Stimulated activated CD4-positive, alpha-beta T cell treated with anti-CD3 and anti-CD28 coated beads, TNF-alpha, amount 100 ng/mL, for 24 hours (primary cell): ENCODE data around the gene GAK.
"Not testable (repeated sequence)": the region's sequence is repeated elsewhere in the genome, so short reads cannot be mapped to it uniquely, and the experiment has no call there.

Experiments used
- DNase-seq, 3 experiments: peaks; one replicate each; pipeline ENCODE4 v3.0.0-alpha.2; 2020; ENCODE audit warnings: low read depth in 3 of 3

GAK gene

GRCh38 chr4:952881-953573 is 20.9 kb upstream of the GAK start:
- DNase-seq: no peak

- DNase-seq: no peak
These were observed 19.7 kb upstream of the GAK start for GRCh38 chr4:951594-952468.

- no peak for DNase-seq
These were observed 19.1 kb upstream of the GAK start for GRCh38 chr4:951186-951585.

- DNase-seq: no peak
These were observed 18.3 kb upstream of the GAK start for GRCh38 chr4:950136-951020.

- no peak for DNase-seq
These were observed 17.5 kb upstream of the GAK start for GRCh38 chr4:949656-950055.

GRCh38 chr4:948936-949300 is 16.8 kb upstream of the GAK start:
- no peak for DNase-seq

- DNase-seq: no peak
These were observed 16.2 kb upstream of the GAK start for GRCh38 chr4:948101-948935.

GRCh38 chr4:947491-947971 is 15.4 kb upstream of the GAK start:
- DNase-seq: no peak

- no peak for DNase-seq
These were observed 14.7 kb upstream of the GAK start for GRCh38 chr4:946517-947471.

GRCh38 chr4:946103-946450 is 14.0 kb upstream of the GAK start:
- no peak for DNase-seq

- DNase-seq: no peak
These were observed 13.4 kb upstream of the GAK start for GRCh38 chr4:945274-946102.

GRCh38 chr4:939508-939907 is 7.4 kb upstream of the GAK start:
- DNase-seq: not testable (repeated sequence)

GRCh38 chr4:932713-933070 is 576 bp upstream of the GAK start:
- DNase-seq: no peak

GRCh38 chr4:931194-931959 is 739 bp downstream of the GAK start:
- no peak for DNase-seq

GRCh38 chr4:930827-931193 is 1.3 kb downstream of the GAK start:
- no peak for DNase-seq

- DNase-seq: no peak
These were observed 2.0 kb downstream of the GAK start for GRCh38 chr4:930028-930551.

GRCh38 chr4:929096-929765 is 2.9 kb downstream of the GAK start:
- DNase-seq: no peak

- DNase-seq: not testable (repeated sequence)
These were observed 4.5 kb downstream of the GAK start for GRCh38 chr4:927566-927965.
